Rectal smooth muscle tissue (tissue), 1 donor: ENCODE measurements around the gene STAT6.
"Not testable (repeated sequence)": the region's sequence is repeated elsewhere in the genome, so short reads cannot be mapped to it uniquely, and the experiment has no call there.

Experiments used
- H3K27ac ChIP-seq: one replicate; pipeline ENCODE4 v1.7.0; 2013; ENCODE audit warnings: low read depth, low read length, inconsistent platforms
- H3K27me3 ChIP-seq: one replicate; pipeline ENCODE4 v1.7.0; 2013; ENCODE audit warnings: low read length; ENCODE audit not compliant: control insufficient read depth, insufficient read depth
- H3K36me3 ChIP-seq: one replicate; pipeline ENCODE4 v1.7.0; 2013; ENCODE audit warnings: low read length; ENCODE audit not compliant: control insufficient read depth, insufficient read depth
- H3K4me1 ChIP-seq: one replicate; pipeline ENCODE4 v1.7.0; 2013; ENCODE audit warnings: low read length; ENCODE audit not compliant: control insufficient read depth, insufficient read depth
- H3K4me3 ChIP-seq: one replicate; pipeline ENCODE4 v1.7.0; 2013; ENCODE audit warnings: low read length
- H3K9ac ChIP-seq: one replicate; pipeline ENCODE4 v1.7.0; 2013; ENCODE audit warnings: low read length

The STAT6 gene

GRCh38 chr12:57127726-57128518 is 16.8 kb upstream of the STAT6 start, which contains the start of gene LRP1:
TSS of gene LRP1 (plus strand) at chr12:57128483. CDS start at chr12:57128965, 482 bp downstream.
- H3K4me1 ChIP-seq, result peaks cover 9% of the 10 kb centered on the region
- peak within 1 kb of the TSS; percentile 25 for H3K9ac ChIP-seq
- peak within 1 kb of the TSS; percentile 94 for H3K27ac ChIP-seq
- no peaks in the 10 kb centered on the region for H3K36me3 ChIP-seq
- no peaks in the 10 kb centered on the region for H3K27me3 ChIP-seq
- peak within 1 kb of the TSS; percentile 74 for H3K4me3 ChIP-seq

GRCh38 chr12:57127101-57127725 is 16.1 kb upstream of the STAT6 start:
- Histone ChIP-seq H3K36me3 (no peaks in the 10 kb centered on the region), H3K9ac (no peak overlapping the region), H3K27me3 (no peaks in the 10 kb centered on the region), H3K27ac (peak overlapping the region; percentile 94), H3K4me1 (peaks cover 2% of the 10 kb centered on the region), H3K4me3 (peak overlapping the region; percentile 69)

GRCh38 chr12:57126561-57126960 is 15.4 kb upstream of the STAT6 start:
- Histone ChIP-seq H3K4me1 (no peaks in the 10 kb centered on the region), H3K9ac (no peak overlapping the region), H3K27ac (peak overlapping the region; percentile 94), H3K4me3 (peak overlapping the region; percentile 69), H3K36me3 (no peaks in the 10 kb centered on the region), H3K27me3 (no peaks in the 10 kb centered on the region)

- Histone ChIP-seq H3K9ac (no peak overlapping the region), H3K27ac (no peak overlapping the region), H3K27me3 (no peaks in the 10 kb centered on the region), H3K36me3 (no peaks in the 10 kb centered on the region), H3K4me1 (no peaks in the 10 kb centered on the region), H3K4me3 (no peak overlapping the region)
Observed at GRCh38 chr12:57126061-57126460, 14.9 kb upstream of the STAT6 start.

- Histone ChIP-seq H3K27me3 (no peaks in the 10 kb centered on the region), H3K4me1 (no peaks in the 10 kb centered on the region), H3K9ac (no peak overlapping the region), H3K36me3 (no peaks in the 10 kb centered on the region), H3K27ac (no peak overlapping the region), H3K4me3 (no peak overlapping the region)
Observed at GRCh38 chr12:57124261-57124877, 13.2 kb upstream of the STAT6 start.

GRCh38 chr12:57123813-57124212 is 12.7 kb upstream of the STAT6 start:
- Histone ChIP-seq H3K36me3 (no peaks in the 10 kb centered on the region), H3K9ac (no peak overlapping the region), H3K27ac (no peak overlapping the region), H3K27me3 (no peaks in the 10 kb centered on the region), H3K4me1 (no peaks in the 10 kb centered on the region), H3K4me3 (no peak overlapping the region)

- not testable (repeated sequence) for H3K27ac ChIP-seq, H3K4me3 ChIP-seq, H3K36me3 ChIP-seq, H3K27me3 ChIP-seq, H3K9ac ChIP-seq, H3K4me1 ChIP-seq
Observed at GRCh38 chr12:57120718-57121117, 9.6 kb upstream of the STAT6 start.

- H3K27me3 ChIP-seq, result no peaks in the 10 kb centered on the region
- H3K4me3 ChIP-seq, result no peak overlapping the region
- no peaks in the 10 kb centered on the region for H3K36me3 ChIP-seq
- H3K9ac ChIP-seq, result no peak overlapping the region
- no peaks in the 10 kb centered on the region for H3K4me1 ChIP-seq
- no peak overlapping the region for H3K27ac ChIP-seq
Observed at GRCh38 chr12:57119294-57120085, 8.3 kb upstream of the STAT6 start.

GRCh38 chr12:57118711-57119271 is 7.6 kb upstream of the STAT6 start:
- no peak overlapping the region for H3K9ac ChIP-seq
- H3K36me3 ChIP-seq, result no peaks in the 10 kb centered on the region
- no peak overlapping the region for H3K4me3 ChIP-seq
- no peak overlapping the region for H3K27ac ChIP-seq
- no peaks in the 10 kb centered on the region for H3K27me3 ChIP-seq
- H3K4me1 ChIP-seq, result no peaks in the 10 kb centered on the region

- Histone ChIP-seq H3K9ac (no peak overlapping the region), H3K27ac (no peak overlapping the region), H3K27me3 (no peaks in the 10 kb centered on the region), H3K36me3 (no peaks in the 10 kb centered on the region), H3K4me3 (no peak overlapping the region), H3K4me1 (peaks cover 3% of the 10 kb centered on the region)
Observed at GRCh38 chr12:57116580-57117281, 5.6 kb upstream of the STAT6 start.

- H3K4me3 ChIP-seq, result peak overlapping the region; percentile 82
Observed at GRCh38 chr12:57112492-57113294, 1.5 kb upstream of the STAT6 start.

More at GRCh38 chr12:57112492-57113294, 1.5 kb upstream of the STAT6 start:
- no peaks in the 10 kb centered on the region for H3K27me3 ChIP-seq
- H3K4me1 ChIP-seq, result peaks cover 13% of the 10 kb centered on the region
- peak overlapping the region; percentile 99 for H3K27ac ChIP-seq
- H3K36me3 ChIP-seq, result no peaks in the 10 kb centered on the region
- H3K9ac ChIP-seq, result peak overlapping the region; percentile 36
